K562 (cell line): ENCODE data around the gene SPHK2. TPM values are rescaled to one million over a fixed set of nuclear protein-coding genes. Genes with fewer than 3 reads are reported as not detected.

Experiments
- AFF4 ChIP-seq: sonication (generic); formaldehyde crosslinking; IDR thresholded peaks from 2 replicates; pipeline ENCODE4 v1.8.0; 2023; ENCODE audit warnings: mild to moderate bottlenecking, missing genetic modification reagents
- FOXJ3 ChIP-seq: sonication (generic); formaldehyde crosslinking; IDR thresholded peaks from 2 replicates; pipeline ENCODE4 v1.4.0; 2020; ENCODE audit warnings: mild to moderate bottlenecking, missing genetic modification reagents
- HEY1 ChIP-seq: fragments of 250-450 bp; sonication (Bioruptor Pico); IDR thresholded peaks from 2 replicates; pipeline ENCODE4 v1.5.0; 2020; ENCODE audit warnings: mild to moderate bottlenecking, moderate library complexity, borderline replicate concordance
- HIVEP1 ChIP-seq: fragments of 250-450 bp; sonication (Bioruptor Pico); IDR thresholded peaks from 2 replicates; pipeline ENCODE4 v1.4.0; 2020; ENCODE audit warnings: mild to moderate bottlenecking
- HNRNPH1 ChIP-seq: fragments of 200-400 bp; formaldehyde crosslinking; optimal IDR thresholded peaks from 2 replicates; pipeline ENCODE3; 2017; ENCODE audit warnings: low read depth, mild to moderate bottlenecking, low read length, moderate library complexity
- POLR2H ChIP-seq: IDR thresholded peaks from 2 replicates; pipeline ENCODE4 v1.6.1; 2016; ENCODE audit warnings: missing genetic modification characterization, low read depth, mild to moderate bottlenecking, control low read depth, missing compliant biosample characterization, moderate library complexity
- PRMT5 ChIP-seq: sonication (generic); formaldehyde crosslinking; IDR thresholded peaks from 2 replicates; pipeline ENCODE4 v1.5.0; 2020; ENCODE audit warnings: missing genetic modification reagents
- PYGO2 ChIP-seq: fragments of 450-650 bp; IDR thresholded peaks from 2 replicates; pipeline ENCODE4 v1.6.1; 2016; ENCODE audit warnings: mild to moderate bottlenecking, missing genetic modification characterization, moderate library complexity, missing compliant biosample characterization
- STAG1 ChIP-seq: sonication (generic); formaldehyde crosslinking; IDR thresholded peaks from 2 replicates; pipeline ENCODE4 v1.5.0; 2020; ENCODE audit warnings: missing genetic modification reagents, borderline replicate concordance
- XRCC4 ChIP-seq: IDR thresholded peaks from one replicate; pipeline ENCODE4 v1.6.1; 2011; ENCODE audit not compliant: insufficient read depth, insufficient read length; ENCODE audit errors: extremely low read depth
- ZNF282 ChIP-seq: sonication (generic); formaldehyde crosslinking; IDR thresholded peaks from 2 replicates; pipeline ENCODE4 v1.8.1; 2023; ENCODE audit warnings: missing genetic modification reagents
- ZNF445 ChIP-seq: fragments of 250-450 bp; sonication (Bioruptor Pico); IDR thresholded peaks from 2 replicates; pipeline ENCODE4 v1.4.0; 2020; ENCODE audit warnings: low read depth, mild to moderate bottlenecking, moderate library complexity
- polyA plus RNA-seq, 8 experiments: library from polyadenylated mRNA; depleted of rRNA in 4 of 8; stranded (reverse) in 5 of 8; unstranded in 3 of 8; fragments of >200 nt; fragmentation: Nextera tagmentation in 2 of 8; fragmentation: Illumina TruSeq in 1 of 8; extraction: Ambion mirVana in 2 of 8; extraction: Trizol in 1 of 8; gene quantifications; 2 replicates each; pipeline versions ENCODE4 v1.2.1 to v1.2.3, GENCODE V29; 2011 to 2014; ENCODE audit warnings: inconsistent platforms in 1 of 8, missing spikeins in 1 of 8
- total RNA-seq, 7 experiments: library from RNA; depleted of rRNA in 6 of 7; stranded (reverse); fragments of >200 nt in 6 of 7; fragmentation: Illumina TruSeq in 2 of 7; extraction: Trizol in 2 of 7; gene quantifications; 2 replicates each; pipeline versions ENCODE4 v1.2.1 to v1.2.3, GENCODE V29; 2011 to 2021; ENCODE audit warnings: low replicate concordance in 1 of 7
- TF ChIP-seq, protein P1 (sequence below), 2 experiments: fragments of 450-650 bp; IDR thresholded peaks; 2 replicates each; pipeline ENCODE4 v1.6.1; 2016

Gene SPHK2
- total and polyA plus RNA-seq, 9 of the 15 experiments (the other 6 are each of a cell fraction or from before 2014, with no cell fraction given), result 0.10 to 15.2 (median 2.9) TPM

- no peak for TF ChIP-seq HIVEP1 (CRISPR knock-in tag)
- TF ChIP-seq XRCC4, result no peak
- TF ChIP-seq HNRNPH1, result no peak
- TF ChIP-seq PRMT5, result no peak
- no peak for TF ChIP-seq FOXJ3 (CRISPR knock-in tag)
- TF ChIP-seq AFF4, result 0 out of 2 replicates have a peak, but pooled peaks have one; percentile 37
- TF ChIP-seq ZNF445, result no peak
- TF ChIP-seq STAG1, result no peak
- no peak for TF ChIP-seq ZNF282 (CRISPR knock-in tag)
- TF ChIP-seq, protein P1, sequence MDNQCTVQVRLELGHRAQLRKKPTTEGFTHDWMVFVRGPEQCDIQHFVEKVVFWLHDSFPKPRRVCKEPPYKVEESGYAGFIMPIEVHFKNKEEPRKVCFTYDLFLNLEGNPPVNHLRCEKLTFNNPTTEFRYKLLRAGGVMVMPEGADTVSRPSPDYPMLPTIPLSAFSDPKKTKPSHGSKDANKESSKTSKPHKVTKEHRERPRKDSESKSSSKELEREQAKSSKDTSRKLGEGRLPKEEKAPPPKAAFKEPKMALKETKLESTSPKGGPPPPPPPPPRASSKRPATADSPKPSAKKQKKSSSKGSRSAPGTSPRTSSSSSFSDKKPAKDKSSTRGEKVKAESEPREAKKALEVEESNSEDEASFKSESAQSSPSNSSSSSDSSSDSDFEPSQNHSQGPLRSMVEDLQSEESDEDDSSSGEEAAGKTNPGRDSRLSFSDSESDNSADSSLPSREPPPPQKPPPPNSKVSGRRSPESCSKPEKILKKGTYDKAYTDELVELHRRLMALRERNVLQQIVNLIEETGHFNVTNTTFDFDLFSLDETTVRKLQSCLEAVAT (IDR thresholded peaks at IDR 0.05), result peak in 1 of 2 experiments; percentile 24; a peak in 1 of 4 replicates
- no peak for TF ChIP-seq POLR2H (tag)
- no peak for TF ChIP-seq HEY1 (CRISPR knock-in tag)
- no peak for TF ChIP-seq PYGO2 (tag)
Measured at GRCh38 chr19:48639483-48640375, 20.4 kb downstream of the SPHK2 start (continued).
